HEK293 (cell line): Measurements from ENCODE around the gene DDX54.

Source experiments
- GLI2 ChIP-seq: fragments of 450-650 bp; formaldehyde crosslinking; IDR thresholded peaks from 2 replicates; pipeline ENCODE4; 2017; ENCODE audit warnings: missing biosample characterization, missing genetic modification characterization, low read depth, borderline replicate concordance
- ZBTB7A ChIP-seq: fragments of 450-650 bp; formaldehyde crosslinking; IDR thresholded peaks from 2 replicates; pipeline ENCODE4 v1.5.1; 2016; ENCODE audit warnings: low read depth, missing biosample characterization, missing genetic modification characterization
- TF ChIP-seq, protein P1 (sequence below): fragments of 450-650 bp; formaldehyde crosslinking; IDR thresholded peaks from 2 replicates; pipeline ENCODE4 v1.5.1; 2016; ENCODE audit warnings: missing biosample characterization, missing genetic modification characterization
- TF ChIP-seq, protein P2 (sequence below): fragments of 450-650 bp; formaldehyde crosslinking; IDR thresholded peaks from 2 replicates; pipeline ENCODE4 v1.5.1; 2016; ENCODE audit warnings: missing biosample characterization, missing genetic modification characterization
- TF ChIP-seq, protein P3 (sequence below): fragments of 450-650 bp; formaldehyde crosslinking; IDR thresholded peaks from 2 replicates; pipeline ENCODE4 v1.5.1; 2017; ENCODE audit warnings: missing biosample characterization, missing genetic modification characterization
- TF ChIP-seq, protein P4 (sequence below): fragments of 450-650 bp; formaldehyde crosslinking; IDR thresholded peaks from 2 replicates; pipeline ENCODE4 v1.5.1; 2016; ENCODE audit warnings: missing biosample characterization, missing genetic modification characterization

DNA sequence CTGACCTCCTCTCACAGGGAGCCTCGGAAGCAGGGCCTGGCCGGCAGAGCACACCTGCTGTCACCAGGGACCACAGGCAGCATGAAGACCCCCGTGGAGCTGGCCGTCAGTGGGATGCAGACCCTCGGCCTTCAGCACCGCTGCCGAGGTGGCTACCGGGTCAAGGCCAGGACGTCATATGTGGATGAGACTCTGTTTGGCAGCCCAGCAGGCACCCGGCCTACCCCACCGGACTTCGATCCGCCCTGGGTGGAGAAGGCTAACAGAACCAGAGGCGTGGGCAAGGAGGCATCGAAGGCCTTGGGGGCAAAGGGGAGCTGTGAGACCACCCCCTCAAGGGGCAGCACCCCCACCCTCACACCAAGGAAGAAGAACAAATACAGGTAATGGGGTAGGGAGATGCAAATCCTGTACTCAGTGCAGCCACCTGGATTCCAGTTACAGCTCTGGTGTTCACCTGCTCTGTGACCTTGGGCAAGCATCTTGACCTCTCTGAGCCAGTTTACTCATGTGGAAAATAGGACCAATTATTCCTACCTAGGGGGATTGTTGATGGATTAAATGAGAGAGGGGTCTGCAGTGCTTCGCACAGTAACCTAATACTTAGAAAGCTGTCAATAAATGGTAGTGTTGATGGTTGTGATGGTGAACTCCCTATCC is 1.5 kb upstream of the DDX54 start:
- TF ChIP-seq, protein P1, sequence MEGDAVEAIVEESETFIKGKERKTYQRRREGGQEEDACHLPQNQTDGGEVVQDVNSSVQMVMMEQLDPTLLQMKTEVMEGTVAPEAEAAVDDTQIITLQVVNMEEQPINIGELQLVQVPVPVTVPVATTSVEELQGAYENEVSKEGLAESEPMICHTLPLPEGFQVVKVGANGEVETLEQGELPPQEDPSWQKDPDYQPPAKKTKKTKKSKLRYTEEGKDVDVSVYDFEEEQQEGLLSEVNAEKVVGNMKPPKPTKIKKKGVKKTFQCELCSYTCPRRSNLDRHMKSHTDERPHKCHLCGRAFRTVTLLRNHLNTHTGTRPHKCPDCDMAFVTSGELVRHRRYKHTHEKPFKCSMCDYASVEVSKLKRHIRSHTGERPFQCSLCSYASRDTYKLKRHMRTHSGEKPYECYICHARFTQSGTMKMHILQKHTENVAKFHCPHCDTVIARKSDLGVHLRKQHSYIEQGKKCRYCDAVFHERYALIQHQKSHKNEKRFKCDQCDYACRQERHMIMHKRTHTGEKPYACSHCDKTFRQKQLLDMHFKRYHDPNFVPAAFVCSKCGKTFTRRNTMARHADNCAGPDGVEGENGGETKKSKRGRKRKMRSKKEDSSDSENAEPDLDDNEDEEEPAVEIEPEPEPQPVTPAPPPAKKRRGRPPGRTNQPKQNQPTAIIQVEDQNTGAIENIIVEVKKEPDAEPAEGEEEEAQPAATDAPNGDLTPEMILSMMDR (tag by site-specific recombination) = no peak
- no peak for TF ChIP-seq ZBTB7A (tag by site-specific recombination)
- TF ChIP-seq, protein P2, sequence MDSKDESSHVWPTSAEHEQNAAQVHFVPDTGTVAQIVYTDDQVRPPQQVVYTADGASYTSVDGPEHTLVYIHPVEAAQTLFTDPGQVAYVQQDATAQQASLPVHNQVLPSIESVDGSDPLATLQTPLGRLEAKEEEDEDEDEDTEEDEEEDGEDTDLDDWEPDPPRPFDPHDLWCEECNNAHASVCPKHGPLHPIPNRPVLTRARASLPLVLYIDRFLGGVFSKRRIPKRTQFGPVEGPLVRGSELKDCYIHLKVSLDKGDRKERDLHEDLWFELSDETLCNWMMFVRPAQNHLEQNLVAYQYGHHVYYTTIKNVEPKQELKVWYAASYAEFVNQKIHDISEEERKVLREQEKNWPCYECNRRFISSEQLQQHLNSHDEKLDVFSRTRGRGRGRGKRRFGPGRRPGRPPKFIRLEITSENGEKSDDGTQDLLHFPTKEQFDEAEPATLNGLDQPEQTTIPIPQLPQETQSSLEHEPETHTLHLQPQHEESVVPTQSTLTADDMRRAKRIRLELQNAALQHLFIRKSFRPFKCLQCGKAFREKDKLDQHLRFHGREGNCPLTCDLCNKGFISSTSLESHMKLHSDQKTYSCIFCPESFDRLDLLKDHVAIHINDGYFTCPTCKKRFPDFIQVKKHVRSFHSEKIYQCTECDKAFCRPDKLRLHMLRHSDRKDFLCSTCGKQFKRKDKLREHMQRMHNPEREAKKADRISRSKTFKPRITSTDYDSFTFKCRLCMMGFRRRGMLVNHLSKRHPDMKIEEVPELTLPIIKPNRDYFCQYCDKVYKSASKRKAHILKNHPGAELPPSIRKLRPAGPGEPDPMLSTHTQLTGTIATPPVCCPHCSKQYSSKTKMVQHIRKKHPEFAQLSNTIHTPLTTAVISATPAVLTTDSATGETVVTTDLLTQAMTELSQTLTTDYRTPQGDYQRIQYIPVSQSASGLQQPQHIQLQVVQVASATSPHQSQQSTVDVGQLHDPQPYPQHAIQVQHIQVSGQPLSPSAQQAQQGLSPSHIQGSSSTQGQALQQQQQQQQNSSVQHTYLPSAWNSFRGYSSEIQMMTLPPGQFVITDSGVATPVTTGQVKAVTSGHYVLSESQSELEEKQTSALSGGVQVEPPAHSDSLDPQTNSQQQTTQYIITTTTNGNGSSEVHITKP = no peak
- TF ChIP-seq GLI2 (tag by site-specific recombination) = no peak
- TF ChIP-seq, protein P3, sequence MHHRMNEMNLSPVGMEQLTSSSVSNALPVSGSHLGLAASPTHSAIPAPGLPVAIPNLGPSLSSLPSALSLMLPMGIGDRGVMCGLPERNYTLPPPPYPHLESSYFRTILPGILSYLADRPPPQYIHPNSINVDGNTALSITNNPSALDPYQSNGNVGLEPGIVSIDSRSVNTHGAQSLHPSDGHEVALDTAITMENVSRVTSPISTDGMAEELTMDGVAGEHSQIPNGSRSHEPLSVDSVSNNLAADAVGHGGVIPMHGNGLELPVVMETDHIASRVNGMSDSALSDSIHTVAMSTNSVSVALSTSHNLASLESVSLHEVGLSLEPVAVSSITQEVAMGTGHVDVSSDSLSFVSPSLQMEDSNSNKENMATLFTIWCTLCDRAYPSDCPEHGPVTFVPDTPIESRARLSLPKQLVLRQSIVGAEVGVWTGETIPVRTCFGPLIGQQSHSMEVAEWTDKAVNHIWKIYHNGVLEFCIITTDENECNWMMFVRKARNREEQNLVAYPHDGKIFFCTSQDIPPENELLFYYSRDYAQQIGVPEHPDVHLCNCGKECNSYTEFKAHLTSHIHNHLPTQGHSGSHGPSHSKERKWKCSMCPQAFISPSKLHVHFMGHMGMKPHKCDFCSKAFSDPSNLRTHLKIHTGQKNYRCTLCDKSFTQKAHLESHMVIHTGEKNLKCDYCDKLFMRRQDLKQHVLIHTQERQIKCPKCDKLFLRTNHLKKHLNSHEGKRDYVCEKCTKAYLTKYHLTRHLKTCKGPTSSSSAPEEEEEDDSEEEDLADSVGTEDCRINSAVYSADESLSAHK (tag by site-specific recombination) = no peak
- TF ChIP-seq, protein P4, sequence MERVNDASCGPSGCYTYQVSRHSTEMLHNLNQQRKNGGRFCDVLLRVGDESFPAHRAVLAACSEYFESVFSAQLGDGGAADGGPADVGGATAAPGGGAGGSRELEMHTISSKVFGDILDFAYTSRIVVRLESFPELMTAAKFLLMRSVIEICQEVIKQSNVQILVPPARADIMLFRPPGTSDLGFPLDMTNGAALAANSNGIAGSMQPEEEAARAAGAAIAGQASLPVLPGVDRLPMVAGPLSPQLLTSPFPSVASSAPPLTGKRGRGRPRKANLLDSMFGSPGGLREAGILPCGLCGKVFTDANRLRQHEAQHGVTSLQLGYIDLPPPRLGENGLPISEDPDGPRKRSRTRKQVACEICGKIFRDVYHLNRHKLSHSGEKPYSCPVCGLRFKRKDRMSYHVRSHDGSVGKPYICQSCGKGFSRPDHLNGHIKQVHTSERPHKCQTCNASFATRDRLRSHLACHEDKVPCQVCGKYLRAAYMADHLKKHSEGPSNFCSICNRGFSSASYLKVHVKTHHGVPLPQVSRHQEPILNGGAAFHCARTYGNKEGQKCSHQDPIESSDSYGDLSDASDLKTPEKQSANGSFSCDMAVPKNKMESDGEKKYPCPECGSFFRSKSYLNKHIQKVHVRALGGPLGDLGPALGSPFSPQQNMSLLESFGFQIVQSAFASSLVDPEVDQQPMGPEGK (tag by site-specific recombination) = no peak
